Keratinocyte (primary cell): ENCODE results near the gene RHBDD1. TPM values are rescaled to one million over a fixed set of nuclear protein-coding genes. Genes with fewer than 3 reads are reported as not detected.

Experiments
- DNase-seq: peaks from one replicate; pipeline ENCODE4 v3.0.0-alpha.2; 2011; ENCODE audit warnings: low read depth, missing footprints, low spot score
- FAIRE-seq: peaks from 2 replicates; lab custom pipeline; 2011; peaks lifted over from hg19 to GRCh38; lab: Jason Lieb, UNC
- H2AFZ ChIP-seq: 2 replicates; pipeline ENCODE4 v1.6.0; 2012; ENCODE audit warnings: low read length, control low read depth, inconsistent platforms; ENCODE audit not compliant: control insufficient read depth
- H3K27ac ChIP-seq: 2 replicates; pipeline ENCODE4 v1.5.1; 2011; ENCODE audit warnings: low read length; ENCODE audit not compliant: control insufficient read depth, insufficient read depth
- H3K27me3 ChIP-seq: 3 replicates; pipeline ENCODE4 v1.6.0; 2011; ENCODE audit warnings: low read length; ENCODE audit not compliant: control insufficient read depth, insufficient read depth; ENCODE audit errors: extremely low read depth
- H3K36me3 ChIP-seq, 2 experiments: 2 replicates in 1 of 2; 3 replicates in 1 of 2; pipeline ENCODE4 v1.5.1; 2011; ENCODE audit warnings: low read length in 2 of 2, mild to moderate bottlenecking in 1 of 2; ENCODE audit not compliant: control insufficient read depth in 2 of 2, insufficient read depth in 2 of 2; ENCODE audit errors: extremely low read depth in 1 of 2
- H3K4me1 ChIP-seq: 3 replicates; pipeline ENCODE4 v1.5.1; 2011; ENCODE audit warnings: low read length; ENCODE audit not compliant: control insufficient read depth, insufficient read depth; ENCODE audit errors: extremely low read depth
- H3K4me2 ChIP-seq: 3 replicates; pipeline ENCODE4 v1.6.0; 2011; ENCODE audit warnings: low read depth, low read length; ENCODE audit not compliant: control insufficient read depth, insufficient read depth; ENCODE audit errors: extremely low read depth
- H3K4me3 ChIP-seq, 3 experiments: fragments of 200-600 bp in 1 of 3; sonication (generic) in 1 of 3; 2 replicates in 2 of 3; 3 replicates in 1 of 3; pipeline ENCODE4 v1.5.1; 2011 to 2016; ENCODE audit warnings: low read length in 3 of 3, mild to moderate bottlenecking in 3 of 3, control low read depth in 2 of 3, inconsistent platforms in 1 of 3, low read depth in 1 of 3, mixed read lengths in 1 of 3, mixed run types in 1 of 3, moderate library complexity in 1 of 3; ENCODE audit not compliant: control insufficient read depth in 2 of 3, insufficient read depth in 2 of 3; ENCODE audit errors: extremely low read depth in 1 of 3
- H3K79me2 ChIP-seq: 2 replicates; pipeline ENCODE4 v1.6.0; 2012; ENCODE audit warnings: low read length; ENCODE audit not compliant: control insufficient read depth, insufficient read depth
- H3K9ac ChIP-seq: 3 replicates; pipeline ENCODE4 v1.6.0; 2011; ENCODE audit warnings: low read length; ENCODE audit not compliant: control insufficient read depth, insufficient read depth; ENCODE audit errors: extremely low read depth
- H3K9me1 ChIP-seq: 3 replicates; pipeline ENCODE4 v1.6.0; 2011; ENCODE audit warnings: low read length; ENCODE audit not compliant: control insufficient read depth, insufficient read depth; ENCODE audit errors: extremely low read depth
- H3K9me3 ChIP-seq: 2 replicates; pipeline ENCODE4 v1.5.1; 2012; ENCODE audit warnings: low read depth, low read length; ENCODE audit not compliant: control insufficient read depth
- H4K20me1 ChIP-seq: 3 replicates; pipeline ENCODE4 v1.6.0; 2011; ENCODE audit warnings: low read length; ENCODE audit not compliant: control insufficient read depth, insufficient read depth; ENCODE audit errors: extremely low read depth
- EZH2 ChIP-seq: IDR thresholded peaks from one replicate; pipeline ENCODE4 v1.6.1; 2012; ENCODE audit warnings: inconsistent platforms, mild to moderate bottlenecking, low read length, moderate library complexity
- dilution Hi-C: fragments of 300-500 bp; cut with MboI; formaldehyde crosslinking; loops from one replicate; pipeline ENCODE4 v1.7.0; 2020; ENCODE audit warnings: low sequenced_read_pairs; ENCODE audit not compliant: extremely low pct_ligation_motif_present
- polyA plus RNA-seq, 5 experiments: library from polyadenylated mRNA; depleted of rRNA in 3 of 5; stranded (reverse) in 3 of 5; stranded (forward) in 1 of 5; unstranded in 1 of 5; fragments of >200 nt; gene quantifications; 1 replicate in 1 of 5; 2 replicates in 3 of 5; 3 replicates in 1 of 5; pipeline versions ENCODE4 v1.2.1 to v1.2.3, GENCODE V29; 2011 to 2012; ENCODE audit warnings: missing spikeins in 2 of 5, low read depth in 1 of 5, low replicate concordance in 1 of 5
- TF ChIP-seq, protein P1 (sequence below), 3 experiments: IDR thresholded peaks in 1 of 3; conservative IDR thresholded peaks in 1 of 3; optimal IDR thresholded peaks in 1 of 3; 2 replicates in 2 of 3; 3 replicates in 1 of 3; pipeline versions ENCODE3 to v1.5.1; 2011; ENCODE audit warnings: low read length in 3 of 3, mild to moderate bottlenecking in 3 of 3, moderate library complexity in 2 of 3, control low read depth in 1 of 3, inconsistent platforms in 1 of 3; ENCODE audit not compliant: insufficient read depth in 2 of 3; ENCODE audit errors: extremely low read depth in 1 of 3

RHBDD1 gene
- polyA plus RNA-seq, 1 donor (not counting 4 experiments of a cell fraction or from before 2014, with no cell fraction given): 27.8 TPM

DNA sequence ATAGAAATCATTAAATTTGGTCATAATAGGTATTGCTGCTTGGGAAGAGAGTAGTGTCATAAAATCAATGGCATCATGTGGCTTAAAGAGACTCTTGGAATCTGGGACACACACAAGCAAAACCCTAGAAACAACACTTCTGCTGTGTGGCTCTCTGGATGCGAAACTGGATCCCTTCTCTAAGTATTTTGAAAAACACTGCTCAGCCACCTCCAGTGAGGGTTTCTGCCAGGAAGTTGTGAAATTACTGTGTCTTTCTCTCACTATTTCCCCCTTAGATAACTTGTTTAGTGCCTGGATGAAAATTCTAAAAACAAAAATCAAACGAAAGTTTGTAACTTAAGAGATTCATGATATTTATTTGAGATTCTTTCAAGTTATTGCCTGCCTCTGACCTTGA, 163.8 kb downstream of the RHBDD1 start:
- Histone ChIP-seq H3K4me3 (no peak overlapping the region), H3K79me2 (no peaks in the 10 kb centered on the region), H3K4me2 (no peak overlapping the region), H3K36me3 (peaks cover 0 to 3% of the 10 kb centered on the region in 2 experiments), H4K20me1 (no peaks in the 10 kb centered on the region), H3K27me3 (no peaks in the 10 kb centered on the region), H3K9me1 (no peaks in the 10 kb centered on the region), H3K4me1 (no peaks in the 10 kb centered on the region), H3K27ac (no peak overlapping the region), H3K9ac (no peak overlapping the region), H3K9me3 (no peaks in the 10 kb centered on the region), H2AFZ (no peak overlapping the region)
- FAIRE-seq: no peak
- DNase-seq: no peak
- dilution Hi-C loops: no loop called here
- TF ChIP-seq EZH2: no peak
- TF ChIP-seq, protein P1, sequence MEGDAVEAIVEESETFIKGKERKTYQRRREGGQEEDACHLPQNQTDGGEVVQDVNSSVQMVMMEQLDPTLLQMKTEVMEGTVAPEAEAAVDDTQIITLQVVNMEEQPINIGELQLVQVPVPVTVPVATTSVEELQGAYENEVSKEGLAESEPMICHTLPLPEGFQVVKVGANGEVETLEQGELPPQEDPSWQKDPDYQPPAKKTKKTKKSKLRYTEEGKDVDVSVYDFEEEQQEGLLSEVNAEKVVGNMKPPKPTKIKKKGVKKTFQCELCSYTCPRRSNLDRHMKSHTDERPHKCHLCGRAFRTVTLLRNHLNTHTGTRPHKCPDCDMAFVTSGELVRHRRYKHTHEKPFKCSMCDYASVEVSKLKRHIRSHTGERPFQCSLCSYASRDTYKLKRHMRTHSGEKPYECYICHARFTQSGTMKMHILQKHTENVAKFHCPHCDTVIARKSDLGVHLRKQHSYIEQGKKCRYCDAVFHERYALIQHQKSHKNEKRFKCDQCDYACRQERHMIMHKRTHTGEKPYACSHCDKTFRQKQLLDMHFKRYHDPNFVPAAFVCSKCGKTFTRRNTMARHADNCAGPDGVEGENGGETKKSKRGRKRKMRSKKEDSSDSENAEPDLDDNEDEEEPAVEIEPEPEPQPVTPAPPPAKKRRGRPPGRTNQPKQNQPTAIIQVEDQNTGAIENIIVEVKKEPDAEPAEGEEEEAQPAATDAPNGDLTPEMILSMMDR (optimal IDR thresholded peaks at IDR 0.05 in 1 of 3, IDR thresholded peaks at IDR 0.05 in 1 of 3, conservative IDR thresholded peaks at IDR 0.05 in 1 of 3; ENCODE audit: extremely low read depth in 1 of 3, insufficient read depth in 2 of 3, low read length in 3 of 3): no peak

GRCh38 chr2:227000123-227000522, 164.3 kb downstream of the RHBDD1 start:
- no peak for DNase-seq
- peaks cover 0 to 3% of the 10 kb centered on the region in 2 experiments for H3K36me3 ChIP-seq
- no peak overlapping the region for H3K4me3 ChIP-seq
- H3K4me2 ChIP-seq: no peak overlapping the region
- no peak overlapping the region for H3K27ac ChIP-seq
- TF ChIP-seq EZH2: no peak
- TF ChIP-seq, protein P1 (optimal IDR thresholded peaks at IDR 0.05 in 1 of 3, IDR thresholded peaks at IDR 0.05 in 1 of 3, conservative IDR thresholded peaks at IDR 0.05 in 1 of 3; ENCODE audit: extremely low read depth in 1 of 3, insufficient read depth in 2 of 3, low read length in 3 of 3): no peak
- no peaks in the 10 kb centered on the region for H3K79me2 ChIP-seq
- dilution Hi-C loops: no loop called here
- no peaks in the 10 kb centered on the region for H3K4me1 ChIP-seq
- no peaks in the 10 kb centered on the region for H3K9me1 ChIP-seq
- no peaks in the 10 kb centered on the region for H3K9me3 ChIP-seq
- no peaks in the 10 kb centered on the region for H3K27me3 ChIP-seq
- no peaks in the 10 kb centered on the region for H4K20me1 ChIP-seq
- no peak overlapping the region for H2AFZ ChIP-seq
- H3K9ac ChIP-seq: no peak overlapping the region
- FAIRE-seq: no peak
